GM18909 (cell line): ENCODE measurements around the gene LRRC37A.
"Not testable (repeated sequence)": the region's sequence is repeated elsewhere in the genome, so short reads cannot be mapped to it uniquely, and the experiment has no call there.

ENCODE experiments used
- ATAC-seq: cut with Tn5 transposase; IDR thresholded peaks from one replicate; pipeline ENCODE4 v1.9.1; 2021; ENCODE audit warnings: mild to moderate bottlenecking; ENCODE audit not compliant: unreplicated experiment, poor library complexity

The LRRC37A gene

DNA sequence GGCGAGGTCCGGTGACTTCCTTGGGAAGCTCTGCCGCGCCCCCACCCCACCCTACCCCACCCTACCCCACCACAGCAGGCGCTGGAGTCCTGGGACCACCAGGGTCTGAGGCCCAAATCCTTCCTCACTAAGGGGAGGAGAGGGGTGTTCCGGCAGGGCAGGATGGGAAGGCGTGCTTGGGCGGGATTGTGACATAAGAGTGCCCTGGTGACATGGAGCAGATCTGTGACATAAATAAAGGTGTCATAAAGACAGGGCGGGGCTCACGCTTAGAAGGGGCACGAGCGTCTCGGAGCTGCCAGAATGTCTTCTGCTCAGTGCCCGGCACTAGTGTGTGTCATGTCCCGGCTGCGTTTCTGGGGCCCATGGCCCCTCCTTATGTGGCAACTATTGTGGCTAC lies at the start of gene LRRC37A:
TSS of gene LRRC37A (plus strand) at position 301 of the 400 bp plus-strand sequence. CDS start at position 304, 3 bp downstream.
- not testable (repeated sequence) for ATAC-seq

DNA sequence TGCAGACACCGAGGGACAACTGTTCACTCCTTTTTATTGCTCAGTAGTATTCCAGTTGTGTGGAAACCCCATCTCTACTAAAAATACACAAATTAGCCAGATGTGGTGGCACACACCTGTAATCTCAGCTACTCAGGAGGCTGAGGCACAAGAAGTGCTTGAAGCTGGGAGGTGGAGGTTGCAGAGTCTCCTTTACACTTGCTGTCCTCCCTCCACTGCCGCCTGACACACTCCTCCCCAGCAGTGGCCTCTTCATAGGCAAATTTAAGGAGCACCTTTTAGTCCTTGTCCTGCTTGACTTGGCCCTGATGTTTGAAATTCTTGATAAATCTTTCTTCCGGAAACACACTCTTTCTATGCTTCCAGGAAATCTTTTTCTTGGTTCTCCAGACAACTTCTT lies 45.8 kb upstream of the LRRC37A start:
- ATAC-seq: not testable (repeated sequence)

DNA sequence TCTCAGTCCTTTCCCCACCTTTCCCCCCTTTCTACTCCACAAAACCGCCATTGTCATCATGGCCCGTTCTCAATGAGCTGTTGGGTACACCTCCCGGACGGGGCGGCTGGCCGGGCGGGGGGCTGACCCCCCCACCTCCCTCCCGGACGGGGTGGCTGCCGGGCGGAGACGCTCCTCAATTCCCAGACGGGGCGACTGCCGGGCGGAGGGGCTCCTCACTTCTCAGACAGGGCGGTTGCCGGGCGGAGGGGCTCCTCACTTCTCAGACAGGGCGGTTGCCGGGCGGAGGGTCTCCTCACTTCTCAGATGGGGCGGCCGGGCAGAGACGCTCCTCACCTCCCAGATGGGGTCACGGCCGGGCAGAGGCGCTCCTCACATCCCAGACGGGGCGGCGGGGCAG lies 42.1 kb upstream of the LRRC37A start:
- not testable (repeated sequence) for ATAC-seq

DNA sequence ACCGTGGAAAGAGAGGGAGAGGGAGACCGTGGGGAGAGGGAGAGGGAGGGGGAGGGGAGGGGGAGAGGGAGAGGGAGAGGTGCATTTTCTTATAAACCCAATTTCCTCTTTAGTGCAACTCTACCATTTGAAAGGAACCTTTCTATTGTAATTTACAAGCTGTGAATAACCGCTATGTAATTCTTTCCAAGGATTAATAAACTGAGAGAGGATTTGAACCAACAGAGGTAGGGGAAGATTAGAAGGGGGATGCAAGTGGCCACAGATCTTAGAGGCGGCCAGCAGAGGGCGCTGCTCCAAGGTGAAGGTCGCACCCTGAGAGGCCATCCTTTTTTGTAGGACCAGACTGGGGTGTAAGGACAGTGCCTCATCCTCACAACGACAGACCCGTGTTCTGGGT lies 41.2 kb upstream of the LRRC37A start:
- ATAC-seq: not testable (repeated sequence)

DNA sequence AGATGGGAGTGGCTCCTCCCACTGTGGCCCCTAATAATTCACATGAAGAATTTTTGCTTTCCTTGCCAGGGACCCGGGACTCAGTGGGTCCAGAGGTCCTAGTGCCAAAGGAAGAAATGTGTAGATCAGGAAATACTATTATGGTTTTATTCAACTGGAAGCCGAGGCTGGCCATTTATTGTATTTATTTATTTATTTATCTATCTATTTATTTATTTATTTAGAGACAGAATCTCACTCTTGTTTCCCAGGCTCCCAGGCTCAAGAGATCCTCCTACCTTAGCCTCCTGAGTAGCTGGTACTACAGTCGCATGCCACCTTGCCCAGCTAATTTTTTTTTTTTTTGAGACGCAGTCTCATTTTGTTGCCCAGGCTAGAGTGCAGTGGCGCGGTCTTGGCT lies 40.7 kb upstream of the LRRC37A start:
- not testable (repeated sequence) for ATAC-seq

DNA sequence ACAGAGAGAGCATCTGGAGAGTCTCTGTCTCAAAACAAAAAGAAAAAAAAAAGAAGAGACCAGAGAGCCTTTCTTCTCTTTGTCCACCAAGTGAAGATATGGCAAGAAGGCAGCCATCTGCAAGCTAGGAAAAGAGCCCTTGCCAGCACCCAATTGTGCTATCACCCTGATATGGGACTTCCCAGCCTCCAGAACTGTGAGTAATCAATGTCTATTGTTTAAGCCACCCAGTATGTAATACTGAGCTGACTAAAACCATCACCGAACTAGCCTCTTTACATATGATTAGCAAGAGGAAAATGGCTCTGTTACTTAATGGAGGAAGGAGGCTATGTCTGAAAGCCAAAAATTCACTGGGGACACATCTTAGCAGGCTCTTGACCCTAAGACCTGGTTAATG lies 38.6 kb upstream of the LRRC37A start:
- ATAC-seq: not testable (repeated sequence)

DNA sequence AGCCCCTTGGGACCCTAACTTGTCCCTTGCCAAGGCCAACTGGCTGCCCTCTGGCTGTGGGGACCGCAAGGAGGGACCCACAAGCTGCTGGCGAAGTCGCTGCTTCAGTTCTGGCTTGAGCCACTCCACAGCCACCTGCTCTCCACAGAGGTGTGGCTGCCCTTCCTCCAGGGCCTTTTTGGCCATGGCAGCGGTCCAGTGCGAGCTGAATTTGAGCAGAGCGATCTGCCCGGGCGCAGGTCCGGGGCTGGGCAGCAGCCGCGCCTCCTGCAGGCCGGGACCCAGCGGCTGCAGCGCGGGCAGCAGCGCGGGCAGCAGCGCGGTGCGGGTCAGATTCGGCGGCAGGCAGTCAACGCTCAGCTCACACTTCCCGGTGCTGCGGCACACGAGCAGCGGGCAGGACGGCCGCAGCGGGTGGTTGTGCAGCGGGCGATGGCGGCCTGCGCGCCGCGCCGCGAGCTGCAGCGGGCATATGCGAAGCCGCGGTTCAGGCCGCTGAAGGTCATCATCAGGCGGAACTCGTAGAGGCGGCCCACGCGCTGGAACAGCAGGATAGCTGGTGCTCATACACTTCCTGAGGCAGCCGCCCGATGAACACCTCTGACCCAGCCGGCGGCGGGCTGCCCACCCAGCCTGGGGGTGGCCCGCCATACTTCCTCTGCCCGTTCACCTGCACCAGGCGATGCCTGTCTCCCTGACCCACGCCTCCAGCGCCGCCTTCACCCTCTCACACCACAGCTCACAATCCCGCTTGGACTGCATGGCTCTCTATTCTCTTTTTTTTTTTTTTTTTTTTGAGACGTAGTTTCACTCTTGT lies 34.9 kb upstream of the LRRC37A start:
- ATAC-seq: not testable (repeated sequence)

DNA sequence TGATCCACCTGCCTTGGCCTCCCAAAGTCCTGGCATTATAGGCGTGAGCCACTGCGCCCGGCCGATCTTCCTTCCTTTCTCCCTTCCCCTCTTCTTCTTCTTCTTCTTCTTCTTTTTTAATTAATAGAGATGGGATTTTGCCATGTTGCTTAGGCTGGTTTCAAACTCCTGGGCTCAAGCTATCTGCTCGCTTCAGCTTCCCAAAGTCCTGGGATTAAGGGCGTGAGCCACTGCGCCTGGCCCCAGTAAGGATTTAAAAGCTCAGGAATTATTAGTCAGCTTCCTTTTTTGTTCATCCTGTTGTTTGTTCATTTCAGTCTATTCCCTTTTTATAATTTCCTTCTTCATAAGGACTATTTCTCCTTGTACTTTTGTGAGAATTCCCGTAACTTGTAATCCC lies 32.7 kb upstream of the LRRC37A start:
- no peak for ATAC-seq

DNA sequence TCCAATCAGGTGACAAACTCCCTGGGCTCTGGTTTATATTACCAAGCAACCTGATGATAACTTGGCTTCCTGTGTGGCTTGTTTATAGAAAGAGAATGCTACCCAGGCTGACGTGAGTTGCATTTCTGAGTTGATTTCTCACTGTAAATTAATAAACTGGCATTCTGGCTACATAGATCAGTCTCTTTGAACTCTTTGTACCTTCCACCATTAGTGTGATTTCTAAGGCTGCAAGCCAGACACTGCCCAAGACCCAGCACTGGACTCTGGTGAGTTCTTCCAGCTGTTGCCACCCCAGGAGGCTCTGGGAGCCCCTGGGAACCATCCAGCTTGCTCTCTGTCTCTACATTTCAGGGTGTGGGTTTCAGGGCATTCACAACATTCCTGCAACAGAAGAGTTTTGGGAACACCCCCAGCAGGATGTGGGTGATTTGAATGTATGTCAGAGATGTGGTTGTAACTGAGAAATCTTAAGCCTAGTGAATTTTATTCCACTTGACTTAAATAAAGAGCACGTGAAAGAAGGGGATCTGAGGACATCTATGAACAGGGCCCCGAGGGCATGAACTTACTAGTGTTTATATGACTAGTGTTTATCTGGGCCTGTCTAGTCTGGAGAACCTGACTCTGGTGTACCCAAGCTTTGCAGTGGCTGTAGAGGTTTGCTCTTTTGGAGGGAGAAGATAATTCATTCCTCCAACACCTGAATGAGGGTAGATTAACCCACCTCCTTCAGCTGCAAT lies 30.3 kb upstream of the LRRC37A start:
- ATAC-seq: no peak

DNA sequence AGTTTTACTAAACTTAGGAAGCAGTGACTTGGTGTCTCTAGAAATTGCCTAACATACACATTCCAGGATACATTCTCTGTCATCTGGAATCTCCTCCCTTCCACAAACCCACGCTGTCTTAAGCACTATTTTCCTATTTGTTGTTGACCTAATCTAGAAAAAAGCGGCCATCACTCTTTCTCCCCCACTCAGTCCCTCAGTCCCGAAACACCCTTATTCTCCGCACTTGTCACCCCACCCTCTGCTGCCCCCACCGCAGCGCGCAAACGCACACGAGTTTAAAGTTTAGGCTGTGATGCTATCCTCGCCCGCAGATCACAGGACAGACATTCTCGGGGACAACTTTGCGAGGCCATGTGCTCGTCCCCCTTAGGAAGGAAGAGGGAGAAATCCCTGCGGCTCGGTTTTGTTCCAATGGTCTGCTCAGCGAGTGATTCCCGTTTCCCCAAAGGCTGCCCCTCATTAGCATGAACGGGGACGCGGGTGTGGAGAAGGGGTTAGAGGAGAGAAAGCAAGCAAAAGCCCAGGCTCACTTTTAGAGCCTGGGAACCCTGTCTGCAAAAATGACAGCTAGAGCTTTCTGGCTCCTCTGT lies 28.8 kb upstream of the LRRC37A start:
- peak; percentile 2 for ATAC-seq

DNA sequence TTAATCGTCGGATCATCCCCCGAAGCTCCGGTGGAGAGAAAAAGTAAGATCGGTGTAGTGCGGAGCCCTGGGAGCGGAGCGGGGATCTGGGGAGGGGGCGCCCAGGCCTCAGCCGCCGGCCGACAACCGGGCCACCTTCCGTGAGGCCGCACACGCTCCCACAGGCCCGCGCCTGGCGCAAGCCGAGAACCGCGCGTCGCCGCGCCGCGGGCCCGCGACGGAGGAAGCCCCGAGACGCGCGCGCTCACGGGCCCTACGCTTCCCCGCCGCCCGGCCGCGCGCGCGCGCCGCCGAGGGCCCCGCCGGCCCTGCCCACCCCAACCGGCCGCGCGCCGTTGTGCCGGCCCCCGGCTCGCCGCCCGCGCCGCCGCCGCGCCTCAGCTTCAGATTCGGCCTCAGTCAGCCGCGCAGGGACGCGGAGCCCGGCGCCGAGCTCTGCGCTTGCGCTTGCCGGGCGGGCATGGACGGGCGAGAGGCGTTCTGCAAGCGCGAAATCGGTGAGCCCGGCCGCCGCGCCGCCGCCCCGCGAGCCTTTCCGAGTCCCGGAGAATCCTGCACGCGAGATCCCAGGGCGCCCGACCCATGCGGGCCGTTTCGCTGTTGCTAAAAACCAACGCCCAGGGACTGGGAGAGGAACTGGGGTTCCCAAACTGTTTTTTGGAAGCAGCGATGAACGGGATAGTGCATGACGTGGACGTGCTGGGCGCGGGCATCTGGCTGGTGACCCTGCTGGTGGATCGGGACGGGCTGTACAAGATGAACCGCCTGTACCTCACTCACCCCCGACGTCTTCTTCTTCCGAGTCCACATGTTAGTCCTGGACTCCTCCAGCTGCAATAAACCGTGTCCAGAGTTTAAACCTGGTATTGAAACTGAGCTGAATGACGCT lies 28.0 kb upstream of the LRRC37A start:
- peak; percentile 82 for ATAC-seq

DNA sequence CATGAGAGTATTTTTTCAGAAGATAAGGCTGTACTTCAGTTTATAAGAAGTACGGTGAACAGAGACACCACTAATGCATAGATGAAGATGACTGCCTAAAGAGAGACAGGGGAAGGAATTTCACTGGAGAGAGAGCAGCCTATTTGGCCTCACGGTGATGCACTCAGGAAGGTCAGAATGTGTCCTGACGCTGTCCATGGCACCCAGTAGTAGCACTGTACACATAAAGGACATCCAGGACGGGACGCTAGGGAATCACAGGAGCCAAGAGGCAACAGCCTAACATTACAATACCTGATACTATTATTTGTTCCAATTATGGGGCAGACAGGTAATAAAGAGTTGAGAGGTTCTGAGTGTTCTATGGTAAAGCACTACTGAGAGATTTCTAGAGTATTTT lies 24.9 kb upstream of the LRRC37A start:
- ATAC-seq: no peak

DNA sequence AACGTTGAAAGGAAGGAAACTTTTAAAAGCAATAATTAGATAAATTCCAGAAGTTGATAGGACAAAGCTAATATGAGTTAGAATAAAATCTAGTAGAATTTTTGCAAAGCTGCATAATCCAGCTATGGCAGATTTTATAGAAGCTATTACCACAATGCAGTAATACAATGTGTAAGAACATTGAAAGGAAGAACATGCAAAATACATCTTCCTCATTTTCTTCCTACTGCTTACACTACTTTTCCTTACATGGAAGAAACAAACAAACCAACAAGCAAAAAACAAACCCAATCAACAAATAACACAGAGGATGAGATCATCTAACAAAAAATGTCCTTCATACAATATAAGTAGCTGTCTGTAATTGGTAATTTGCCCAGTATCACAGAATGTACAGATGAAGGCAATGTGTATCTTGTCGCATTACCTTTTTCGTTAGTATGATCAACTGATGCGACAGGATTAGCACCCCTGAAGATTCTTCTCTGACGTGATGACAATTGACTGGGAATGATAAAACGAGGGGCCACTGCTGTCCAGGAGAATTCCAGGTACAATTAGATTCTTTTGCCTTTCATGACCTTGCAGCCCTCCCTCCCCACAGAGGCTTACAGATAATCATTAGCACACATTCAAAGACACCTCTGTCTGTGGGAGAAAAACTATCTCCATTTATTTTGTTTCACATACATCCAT lies 21.2 kb upstream of the LRRC37A start:
- no peak for ATAC-seq

DNA sequence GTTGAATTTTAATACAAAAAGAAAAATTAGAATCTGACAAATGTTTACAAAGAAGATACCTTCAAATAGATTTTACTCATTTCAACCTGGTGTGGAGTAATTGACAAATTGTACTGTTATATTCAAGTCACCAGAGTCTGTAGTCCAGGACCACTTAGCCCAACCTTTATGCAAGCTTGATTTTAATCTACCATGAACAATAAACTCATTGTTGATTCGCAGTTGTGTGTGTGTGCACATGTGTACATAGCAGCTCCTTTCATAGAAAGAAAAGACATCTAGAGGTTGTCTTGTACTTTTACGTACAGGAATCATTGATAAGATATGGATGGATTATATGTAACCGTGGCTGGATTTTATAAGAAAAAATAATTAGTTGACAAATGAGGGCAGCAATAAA lies 20.7 kb upstream of the LRRC37A start:
- ATAC-seq: no peak

DNA sequence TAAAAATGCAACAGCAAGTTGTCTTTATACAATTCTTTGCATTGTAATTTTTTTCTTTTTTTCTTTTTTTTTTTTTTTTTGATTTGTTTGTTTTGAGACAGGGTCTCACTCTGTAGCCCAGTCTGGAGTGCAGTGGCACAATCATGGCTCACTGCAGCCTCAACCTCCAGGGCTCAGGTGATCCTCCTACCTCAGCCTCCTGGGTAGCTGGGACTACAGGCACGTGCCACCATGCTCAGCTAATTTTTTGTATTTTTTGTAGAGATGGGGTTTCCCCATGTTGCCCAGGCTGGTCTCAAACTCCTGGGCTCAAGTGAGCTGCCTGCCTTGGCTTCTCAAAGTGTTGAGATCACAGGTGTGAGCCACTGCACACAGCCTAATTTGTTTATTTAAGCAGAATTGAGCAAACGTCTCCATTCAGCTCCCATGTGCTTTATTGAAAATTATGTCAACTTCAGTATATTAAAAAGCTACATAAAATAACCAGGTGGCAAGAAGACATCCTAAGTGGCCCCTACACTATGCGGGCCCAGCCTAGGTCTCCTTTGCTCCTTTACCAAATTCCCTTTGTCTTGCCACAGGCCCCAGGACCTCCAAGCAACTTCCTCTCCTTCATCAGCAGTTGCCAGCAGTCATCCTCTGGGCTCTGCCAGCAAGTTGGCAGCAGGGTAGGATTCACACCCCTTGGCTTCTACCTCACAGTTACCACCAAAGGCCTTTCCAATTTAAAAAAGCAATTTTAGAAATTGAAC lies 18.0 kb upstream of the LRRC37A start:
- not testable (repeated sequence) for ATAC-seq

DNA sequence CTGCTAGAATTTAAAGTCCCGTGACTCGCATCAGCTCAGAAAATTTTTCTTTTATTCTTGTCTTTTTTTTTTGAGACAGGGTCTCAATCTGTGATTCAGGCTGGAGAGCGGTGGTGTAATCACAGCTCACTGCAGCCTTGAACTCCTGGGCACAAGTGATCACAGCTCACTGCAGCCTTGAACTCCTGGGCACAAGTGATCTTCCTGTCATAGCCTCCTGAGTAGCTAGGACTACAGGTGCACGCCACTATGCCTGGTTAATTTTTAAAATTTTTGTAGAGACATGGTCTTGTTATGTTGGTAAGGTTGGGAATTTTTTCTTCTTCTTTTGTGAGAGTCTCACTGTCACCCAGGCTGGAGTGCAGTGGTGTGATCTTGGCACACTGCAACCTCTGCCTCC lies 13.6 kb upstream of the LRRC37A start:
- not testable (repeated sequence) for ATAC-seq

DNA sequence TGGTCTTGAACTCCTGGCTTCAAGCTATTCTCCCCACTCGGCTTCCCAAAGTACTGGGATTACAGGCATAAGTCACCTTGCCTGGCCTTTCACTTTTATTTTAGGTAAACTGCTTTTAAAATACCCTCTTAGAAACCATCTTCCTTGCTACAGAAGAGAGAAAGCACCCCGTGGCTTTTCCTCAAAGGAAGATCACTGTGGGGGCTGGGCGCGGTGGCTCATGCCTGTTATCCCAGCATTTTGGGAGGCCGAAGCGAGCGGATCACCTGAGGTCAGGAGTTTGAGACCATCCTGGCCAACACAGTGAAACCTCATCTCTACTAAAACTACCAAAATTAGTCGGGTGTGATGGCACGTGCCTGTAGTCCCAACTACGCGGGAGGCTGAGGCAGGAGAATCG lies 12.3 kb upstream of the LRRC37A start:
- not testable (repeated sequence) for ATAC-seq

DNA sequence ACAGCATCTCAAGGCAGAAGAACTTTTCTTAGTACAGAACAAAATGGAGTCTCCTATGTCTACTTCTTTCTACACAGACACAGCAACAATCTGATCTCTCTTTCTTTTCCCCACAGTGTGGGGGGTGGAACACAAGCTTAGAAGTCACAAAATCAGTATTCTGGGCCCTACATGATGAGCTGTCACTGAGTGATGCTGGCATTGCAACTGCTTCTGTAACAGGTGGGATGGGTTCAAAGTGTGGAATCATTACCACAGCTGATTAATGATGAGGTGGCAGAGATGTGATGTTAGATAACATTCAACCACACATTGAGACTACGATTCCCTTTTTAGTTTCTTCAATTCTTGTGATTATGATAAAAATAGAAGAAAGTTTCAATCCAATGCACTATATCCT lies 10.5 kb upstream of the LRRC37A start:
- ATAC-seq: not testable (repeated sequence)

DNA sequence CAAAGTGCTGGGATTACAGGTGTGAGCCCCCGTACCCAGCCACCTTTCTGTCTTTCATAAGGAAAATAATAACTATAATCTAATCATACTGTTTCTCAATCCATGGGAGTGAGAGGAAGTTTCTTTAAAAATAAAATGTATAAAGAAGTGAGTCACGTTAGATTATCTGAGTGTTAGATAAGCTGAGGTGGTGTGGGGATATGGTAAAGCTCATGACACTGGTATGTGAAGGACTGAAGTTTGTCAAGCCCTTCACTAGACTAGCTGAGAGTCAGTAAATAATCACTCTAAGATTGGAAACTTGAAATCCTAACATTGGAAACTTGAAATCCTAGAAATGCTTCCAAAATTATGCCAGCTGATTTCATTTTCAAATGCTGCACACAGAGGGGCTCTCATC lies 9.4 kb upstream of the LRRC37A start:
- not testable (repeated sequence) for ATAC-seq
